ENCODE measurements around the gene CDK5RAP3.

- TF ChIP-seq CTCF (IDR thresholded peaks at IDR 0.05) (no peak), HMGXB4 (CRISPR knock-in tag; IDR thresholded peaks at IDR 0.05; ENCODE audit: borderline replicate concordance) (no peak), JUNB (IDR thresholded peaks at IDR 0.05) (no peak), NR3C1 (IDR thresholded peaks at IDR 0.05) (no peak), CBX2 (IDR thresholded peaks at IDR 0.05; ENCODE audit: borderline replicate concordance, low read depth) (no peak), POLR2A (IDR thresholded peaks at IDR 0.05; ENCODE audit: low read length) (no peak), RAD21 (conservative IDR thresholded peaks at IDR 0.05 in 1 of 2, IDR thresholded peaks at IDR 0.05 in 1 of 2) (no peak), EP300 (IDR thresholded peaks at IDR 0.05) (no peak), ZC3H11A (IDR thresholded peaks at IDR 0.05) (no peak), ZSCAN20 (CRISPR knock-in tag; IDR thresholded peaks at IDR 0.05) (no peak), RNF2 (IDR thresholded peaks at IDR 0.05; ENCODE audit: borderline replicate concordance, low read depth) (no peak), E2F6 (IDR thresholded peaks at IDR 0.05; ENCODE audit: borderline replicate concordance, low read depth) (no peak), BHLHE40 (IDR thresholded peaks at IDR 0.05; ENCODE audit: low read depth, low read length) (no peak)
These were observed 55.1 kb downstream of the CDK5RAP3 start for GRCh38 chr17:48025904-48026501.
